ENCODE data around the gene ZFAND2B.

ZFAND2B gene

GRCh38 chr2:219206328-219207133 is at the start of gene ZFAND2B:
Gene ZFAND2B (plus strand): TSS chr2:219206782. CDS start chr2:219206988, 206 bp downstream.
- DNase-seq: peak; percentile 96 to 99 (median 98)

- DNase-seq: no peak
Observed at GRCh38 chr2:219157396-219157795, 49.2 kb upstream of the ZFAND2B start.

GRCh38 chr2:219158025-219158424 is 48.6 kb upstream of the ZFAND2B start:
- no peak for DNase-seq

- DNase-seq: no peak
Observed at GRCh38 chr2:219158586-219158985, 48.0 kb upstream of the ZFAND2B start.

GRCh38 chr2:219159771-219160185 is 46.8 kb upstream of the ZFAND2B start:
- no peak for DNase-seq

GRCh38 chr2:219160186-219161017 is 46.2 kb upstream of the ZFAND2B start, which contains the start of gene NHEJ1:
Gene NHEJ1 (minus strand): TSS chr2:219160815. CDS start chr2:219158362, 2,453 bp downstream.
- peak; percentile 95 to 98 (median 95) for DNase-seq

- no peak for DNase-seq
Observed at GRCh38 chr2:219161097-219161496, 45.5 kb upstream of the ZFAND2B start.

- DNase-seq: no peak
Observed at GRCh38 chr2:219163156-219163555, 43.4 kb upstream of the ZFAND2B start.

- no peak for DNase-seq
Observed at GRCh38 chr2:219165058-219165911, 41.3 kb upstream of the ZFAND2B start.

GRCh38 chr2:219167997-219168396 is 38.6 kb upstream of the ZFAND2B start:
- DNase-seq: no peak

- peak in 2 of 3 donors; percentile 12 to 35 for DNase-seq
Observed at GRCh38 chr2:219168526-219168925, 38.1 kb upstream of the ZFAND2B start.

- DNase-seq: no peak
Observed at GRCh38 chr2:219168932-219169331, 37.6 kb upstream of the ZFAND2B start.

GRCh38 chr2:219169930-219170654 is 36.5 kb upstream of the ZFAND2B start, which contains the start of gene SLC23A3:
Gene SLC23A3 (minus strand): TSS chr2:219170029. CDS start chr2:219169984, 45 bp downstream.
- no peak for DNase-seq

GRCh38 chr2:219171231-219171651 is 35.3 kb upstream of the ZFAND2B start:
- peak; percentile 67 to 72 (median 69) for DNase-seq

GRCh38 chr2:219172231-219173154 is 34.1 kb upstream of the ZFAND2B start:
- no peak for DNase-seq

GRCh38 chr2:219173176-219173575 is 33.4 kb upstream of the ZFAND2B start:
- DNase-seq: no peak

GRCh38 chr2:219174146-219174545 is 32.4 kb upstream of the ZFAND2B start:
- no peak for DNase-seq

GRCh38 chr2:219174801-219175200 is 31.8 kb upstream of the ZFAND2B start:
- DNase-seq: no peak

GRCh38 chr2:219175486-219175885 is 31.1 kb upstream of the ZFAND2B start:
- DNase-seq: no peak
